A549 treated with DMSO at 1 μM for 4 hours (cell line): ENCODE measurements around the gene DYNC1LI2. TPM values are rescaled to one million over a fixed set of nuclear protein-coding genes. Genes with fewer than 3 reads are reported as not detected.

ENCODE experiments used
- total RNA-seq: library from RNA; stranded (reverse); fragments of 200-300 nt; extraction: Qiagen RNA extraction; gene quantifications from 5 replicates; pipeline ENCODE4 v1.2.3, GENCODE V29; 2022; ENCODE audit warnings: low read depth

Gene DYNC1LI2
- total RNA-seq, result 47.0 to 57.1 TPM (median 56.7 TPM) in 5 replicates

DNA sequence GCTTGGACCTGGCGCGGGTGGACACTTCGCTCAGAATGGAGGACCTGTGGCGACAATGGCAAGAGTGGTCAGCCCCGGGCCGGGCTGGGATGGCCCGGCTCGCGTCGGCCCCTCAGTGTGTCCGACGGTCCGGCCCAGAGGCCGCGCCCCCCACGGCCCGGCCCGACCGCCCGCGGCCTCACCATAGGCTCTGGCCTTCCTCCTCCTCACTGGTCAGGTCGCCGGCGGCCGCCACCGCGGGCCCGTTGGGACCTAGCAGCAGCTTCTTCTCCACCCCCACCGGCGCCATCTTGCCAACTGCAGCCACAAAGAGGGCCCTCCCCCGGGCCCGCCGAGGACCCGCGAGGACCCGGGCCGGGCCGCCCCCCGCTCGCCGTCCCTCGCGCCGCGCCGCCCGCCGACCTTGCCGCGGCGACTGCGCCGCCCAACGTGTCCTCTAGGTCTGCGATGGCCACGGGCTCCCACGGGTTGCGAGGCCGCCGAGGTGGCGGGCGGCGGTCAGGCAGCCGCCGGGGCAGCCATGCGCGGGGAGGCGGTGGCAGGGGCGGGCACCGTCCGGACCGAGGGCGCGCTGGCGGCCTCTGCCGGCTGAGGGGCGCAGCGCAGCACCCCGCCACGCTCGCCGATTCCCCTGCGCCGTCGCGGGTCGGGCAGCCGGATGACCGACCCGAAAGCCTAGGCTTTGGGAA, at the start of gene DYNC1LI2:
DYNC1LI2 (minus strand) TSS at position 307 of the 689 bp plus-strand sequence; CDS start at position 289, 18 bp downstream.

GRCh38 chr16:66696669-66697630, 54.5 kb downstream of the DYNC1LI2 start, which contains the start of gene CMTM4:
Gene CMTM4 (minus strand): TSS chr16:66696743. CDS start chr16:66696525, 218 bp downstream.

Other genes starting within 250 kb of the DYNC1LI2 start
- gene TK2, start 201.5 kb downstream of the DYNC1LI2 start, total RNA-seq, result 15.7 to 18.1 TPM (median 16.5 TPM) in 5 replicates
- 62.5 to 69.8 TPM (median 66.3 TPM) in 5 replicates for gene CKLF, start 199.0 kb downstream of the DYNC1LI2 start, total RNA-seq
- 0.52 to 1.9 TPM (median 1.3 TPM) in 5 replicates for gene CMTM1, start 185.2 kb downstream of the DYNC1LI2 start, total RNA-seq
- not detected in 5 replicates for gene CMTM2, start 172.1 kb downstream of the DYNC1LI2 start, total RNA-seq
- 71.0 to 78.0 TPM (median 76.7 TPM) in 5 replicates for gene CMTM3, start 146.9 kb downstream of the DYNC1LI2 start, total RNA-seq
- 23.9 to 40.7 TPM (median 34.9 TPM) in 5 replicates for gene CMTM4, start 54.9 kb downstream of the DYNC1LI2 start, total RNA-seq
- gene TERB1, start 50.0 kb upstream of the DYNC1LI2 start, total RNA-seq, result 0.03 to 0.17 TPM in 2 of 5 replicates, not detected in the others
- 66.3 to 74.9 TPM (median 71.6 TPM) in 5 replicates for gene NAE1, start 79.4 kb upstream of the DYNC1LI2 start, total RNA-seq
- 0.05 to 0.08 TPM in 2 of 5 replicates, not detected in the others for gene CA7, start 92.8 kb upstream of the DYNC1LI2 start, total RNA-seq
- 5.5 to 7.8 TPM (median 6.3 TPM) in 5 replicates for gene PDP2, start 128.9 kb upstream of the DYNC1LI2 start, total RNA-seq
- 0.15 to 0.26 TPM (median 0.16 TPM) in 5 replicates for gene CDH16, start 167.3 kb upstream of the DYNC1LI2 start, total RNA-seq
- gene RRAD, start 173.9 kb upstream of the DYNC1LI2 start, total RNA-seq, result 9.6 to 19.5 TPM (median 11.4 TPM) in 5 replicates
- 131 to 174 TPM (median 163 TPM) in 5 replicates for gene CIAO2B, start 182.8 kb upstream of the DYNC1LI2 start, total RNA-seq
- gene CES2, start 183.9 kb upstream of the DYNC1LI2 start, total RNA-seq, result 27.9 to 31.7 TPM (median 28.9 TPM) in 5 replicates
- 1.7 to 2.1 TPM (median 2.1 TPM) in 5 replicates for gene CES3, start 209.7 kb upstream of the DYNC1LI2 start, total RNA-seq
- 1.2 to 2.1 TPM (median 1.7 TPM) in 5 replicates for gene CES4A, start 237.0 kb upstream of the DYNC1LI2 start, total RNA-seq